ENCODE measurements around the gene NCAPH2. TPM values are rescaled to one million over a fixed set of nuclear protein-coding genes. Genes with fewer than 3 reads are reported as not detected.
A peak's percentile ranks its signal among the peaks of the same experiment; 100 is the strongest.

The NCAPH2 gene
- total RNA-seq, 1 donor from 2014 or later: 44.2 TPM

DNA sequence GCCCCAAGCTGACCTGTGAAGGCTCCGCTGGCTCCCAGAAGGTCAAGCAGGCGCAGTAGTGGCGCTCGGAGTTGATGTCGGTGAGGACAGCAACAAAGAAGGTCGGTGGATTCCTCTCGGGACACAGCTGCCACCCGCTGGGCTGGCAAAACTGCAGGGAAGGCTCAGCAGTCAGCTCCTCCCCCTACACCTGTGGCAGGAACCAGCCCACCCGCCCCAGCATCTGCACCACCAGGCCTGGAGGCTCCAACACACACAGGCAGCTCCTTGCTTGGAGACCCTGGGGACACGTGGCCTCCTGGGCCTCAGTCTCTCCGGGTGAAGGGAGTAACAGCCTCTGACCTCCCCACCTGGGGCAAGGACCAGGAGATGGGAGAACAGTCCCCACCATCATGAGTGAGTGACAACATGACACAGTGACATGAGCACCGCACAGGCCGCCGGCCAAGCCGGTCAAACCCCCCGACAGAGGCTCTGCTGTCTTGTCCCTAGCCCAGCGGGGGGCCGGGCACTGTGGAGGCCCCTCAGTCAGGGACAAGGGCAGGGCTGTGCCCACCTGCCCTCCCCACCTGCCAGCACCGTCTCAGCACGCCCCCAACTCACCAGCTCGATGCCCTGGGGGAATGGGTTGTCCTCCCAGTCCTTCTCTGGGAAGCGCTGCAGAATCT, 40.1 kb upstream of the NCAPH2 start:
- H3K4me3 ChIP-seq (ENCODE audit: low read depth, low read length): no peak overlapping the region
- TF ChIP-seq, protein P1, sequence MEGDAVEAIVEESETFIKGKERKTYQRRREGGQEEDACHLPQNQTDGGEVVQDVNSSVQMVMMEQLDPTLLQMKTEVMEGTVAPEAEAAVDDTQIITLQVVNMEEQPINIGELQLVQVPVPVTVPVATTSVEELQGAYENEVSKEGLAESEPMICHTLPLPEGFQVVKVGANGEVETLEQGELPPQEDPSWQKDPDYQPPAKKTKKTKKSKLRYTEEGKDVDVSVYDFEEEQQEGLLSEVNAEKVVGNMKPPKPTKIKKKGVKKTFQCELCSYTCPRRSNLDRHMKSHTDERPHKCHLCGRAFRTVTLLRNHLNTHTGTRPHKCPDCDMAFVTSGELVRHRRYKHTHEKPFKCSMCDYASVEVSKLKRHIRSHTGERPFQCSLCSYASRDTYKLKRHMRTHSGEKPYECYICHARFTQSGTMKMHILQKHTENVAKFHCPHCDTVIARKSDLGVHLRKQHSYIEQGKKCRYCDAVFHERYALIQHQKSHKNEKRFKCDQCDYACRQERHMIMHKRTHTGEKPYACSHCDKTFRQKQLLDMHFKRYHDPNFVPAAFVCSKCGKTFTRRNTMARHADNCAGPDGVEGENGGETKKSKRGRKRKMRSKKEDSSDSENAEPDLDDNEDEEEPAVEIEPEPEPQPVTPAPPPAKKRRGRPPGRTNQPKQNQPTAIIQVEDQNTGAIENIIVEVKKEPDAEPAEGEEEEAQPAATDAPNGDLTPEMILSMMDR (IDR thresholded peaks at IDR 0.05; ENCODE audit: insufficient read depth, low read length, severe bottlenecking): no peak
- H3K36me3 ChIP-seq (ENCODE audit: control insufficient read depth, insufficient read depth, low read length): peaks cover 32% of the 10 kb centered on the region
- FAIRE-seq (no peak), DNase-seq (ENCODE audit: low read depth) (no peak)
- no peaks in the 10 kb centered on the region for H3K27me3 ChIP-seq (ENCODE audit: control insufficient read depth, insufficient read depth, low read length)

DNA sequence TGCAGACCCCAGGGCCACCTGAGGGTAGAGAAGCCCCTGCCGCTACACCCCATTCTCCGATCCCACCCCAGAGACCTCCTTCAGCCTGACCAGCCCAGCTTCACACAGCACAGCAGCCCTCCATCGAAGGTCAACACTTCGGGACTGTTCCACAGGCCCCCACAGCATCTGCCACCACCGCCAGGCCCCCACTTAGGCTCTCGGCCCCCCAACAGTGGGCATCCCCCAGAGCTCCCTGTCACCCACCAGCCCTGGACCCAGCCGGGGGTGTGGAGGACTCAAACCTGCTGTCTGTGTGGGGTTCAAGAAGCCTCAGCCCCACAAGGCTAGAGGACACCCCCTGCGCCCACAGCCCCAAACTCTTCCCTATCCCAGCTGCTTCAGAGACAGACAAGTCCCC, 39.4 kb upstream of the NCAPH2 start:
- peaks cover 32% of the 10 kb centered on the region for H3K36me3 ChIP-seq (ENCODE audit: control insufficient read depth, insufficient read depth, low read length)
- FAIRE-seq (no peak), DNase-seq (ENCODE audit: low read depth) (no peak)
- no peaks in the 10 kb centered on the region for H3K27me3 ChIP-seq (ENCODE audit: control insufficient read depth, insufficient read depth, low read length)
- TF ChIP-seq, protein P1 (IDR thresholded peaks at IDR 0.05; ENCODE audit: insufficient read depth, low read length, severe bottlenecking): no peak
- H3K4me3 ChIP-seq (ENCODE audit: low read depth, low read length): no peak overlapping the region

DNA sequence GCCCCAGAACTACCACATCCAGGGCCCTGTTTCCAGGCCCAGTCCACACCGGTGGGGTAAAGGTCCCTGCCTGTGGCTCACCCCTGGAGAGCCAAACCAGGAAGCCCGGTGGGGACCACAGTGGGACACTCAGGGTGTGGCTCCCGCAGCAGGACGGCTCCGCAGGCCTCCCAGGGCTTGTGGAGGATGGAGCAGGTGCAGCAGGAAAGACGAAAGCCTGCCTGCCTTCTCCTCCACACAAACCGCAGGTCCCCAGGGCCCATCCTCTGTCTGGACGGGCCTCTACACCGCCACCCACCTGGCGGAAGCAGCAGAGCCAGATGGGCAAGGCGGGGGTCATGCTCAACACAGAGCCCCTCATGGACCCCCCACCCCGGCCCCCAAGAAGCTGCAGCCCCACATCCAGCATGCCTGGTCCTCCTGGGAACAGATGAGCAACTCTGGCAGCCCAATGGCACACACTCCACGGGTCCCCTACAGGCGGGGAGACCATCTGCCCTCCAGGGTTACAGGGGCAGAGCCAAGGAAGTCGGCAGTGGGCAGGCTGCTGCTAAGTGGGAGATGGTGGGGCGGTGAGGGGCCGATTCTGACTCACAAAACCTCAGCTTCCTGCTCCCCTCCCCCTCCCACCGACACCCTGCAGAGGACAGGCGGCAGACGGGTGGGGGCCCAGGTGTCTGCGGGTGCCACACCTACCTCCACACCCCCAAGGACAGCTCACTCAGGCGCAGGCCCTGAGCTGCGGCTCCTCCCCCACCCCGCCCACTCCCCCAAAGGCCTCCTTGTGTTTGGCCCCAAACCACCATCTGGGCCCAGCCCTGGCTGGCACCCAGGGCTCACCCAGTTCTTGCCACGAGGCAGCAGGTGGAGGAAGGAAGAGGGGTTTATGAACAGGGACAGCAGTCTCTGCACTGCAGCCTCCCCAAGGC, 38.4 kb upstream of the NCAPH2 start:
- FAIRE-seq (no peak), DNase-seq (ENCODE audit: low read depth) (peak; percentile 78)

DNA sequence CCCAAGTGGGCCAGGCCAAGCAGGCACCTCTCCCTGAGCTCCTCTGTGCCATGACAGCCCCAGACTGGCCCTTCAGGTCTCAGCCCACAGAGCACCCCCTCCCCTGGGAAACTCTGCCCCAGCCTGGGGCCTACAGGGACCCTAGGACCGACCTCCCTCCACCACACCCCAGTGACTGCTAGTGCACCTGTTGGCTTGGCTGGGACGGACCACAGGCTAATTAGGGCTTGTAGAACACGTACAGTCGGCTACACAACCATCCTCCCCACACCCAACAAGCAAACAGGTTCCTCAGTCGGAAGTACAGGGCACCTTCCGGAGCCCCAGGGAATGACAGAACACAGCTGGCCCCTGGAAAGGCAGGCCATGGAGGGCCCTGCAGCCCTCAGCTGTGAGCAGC, 37.5 kb upstream of the NCAPH2 start:
- DNase-seq (ENCODE audit: low read depth) (no peak), FAIRE-seq (no peak)
- TF ChIP-seq, protein P1 (IDR thresholded peaks at IDR 0.05; ENCODE audit: insufficient read depth, low read length, severe bottlenecking): no peak
- Histone ChIP-seq H3K27me3 (ENCODE audit: control insufficient read depth, insufficient read depth, low read length) (no peaks in the 10 kb centered on the region), H3K4me3 (ENCODE audit: low read depth, low read length) (no peak overlapping the region), H3K36me3 (ENCODE audit: control insufficient read depth, insufficient read depth, low read length) (peaks cover 24% of the 10 kb centered on the region)

More for the DNA sequence above, 38.4 kb upstream of the NCAPH2 start:
- Histone ChIP-seq H3K36me3 (ENCODE audit: control insufficient read depth, insufficient read depth, low read length) (peaks cover 30% of the 10 kb centered on the region), H3K27me3 (ENCODE audit: control insufficient read depth, insufficient read depth, low read length) (no peaks in the 10 kb centered on the region), H3K4me3 (ENCODE audit: low read depth, low read length) (no peak overlapping the region)
- TF ChIP-seq, protein P1 (IDR thresholded peaks at IDR 0.05; ENCODE audit: insufficient read depth, low read length, severe bottlenecking): no peak

DNA sequence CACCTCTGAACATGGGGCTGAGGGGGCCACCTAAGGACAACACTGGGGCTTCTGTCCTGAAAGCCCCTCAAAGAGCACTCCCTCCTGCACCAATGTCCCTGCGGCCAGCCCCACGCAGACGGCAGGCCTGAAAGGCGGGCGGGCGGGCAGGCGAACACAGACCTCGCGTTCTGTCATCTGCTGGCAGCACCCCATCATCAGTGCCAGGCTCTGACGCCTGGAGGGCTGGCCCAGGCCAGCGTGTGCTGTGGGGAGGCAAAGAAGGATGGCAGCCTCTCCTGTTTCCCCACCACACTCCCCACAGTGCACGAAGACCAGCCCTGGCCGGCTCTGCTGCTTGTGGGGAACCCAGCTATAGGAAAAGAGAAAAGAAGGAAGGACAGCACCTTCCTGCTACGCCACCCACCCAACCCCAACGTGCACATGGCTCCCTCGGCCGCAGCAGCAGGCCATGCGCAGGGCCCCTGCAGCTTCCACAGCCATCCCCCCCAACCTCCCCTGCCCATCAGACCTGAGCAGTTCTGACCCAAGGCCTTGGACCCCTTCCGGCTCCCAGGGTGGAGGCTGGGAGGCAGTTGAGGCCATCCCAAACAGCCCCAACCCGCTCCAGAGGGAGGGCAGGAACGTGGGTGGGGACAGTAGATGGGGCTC, 36.7 kb upstream of the NCAPH2 start:
- TF ChIP-seq, protein P1 (IDR thresholded peaks at IDR 0.05; ENCODE audit: insufficient read depth, low read length, severe bottlenecking): no peak
- no peak for FAIRE-seq
- H3K27me3 ChIP-seq (ENCODE audit: control insufficient read depth, insufficient read depth, low read length): no peaks in the 10 kb centered on the region
- DNase-seq (ENCODE audit: low read depth): no peak
- H3K36me3 ChIP-seq (ENCODE audit: control insufficient read depth, insufficient read depth, low read length): peaks cover 22% of the 10 kb centered on the region
- no peak overlapping the region for H3K4me3 ChIP-seq (ENCODE audit: low read depth, low read length)
